ENCODE results near the gene FYN. TPM values are rescaled to one million over a fixed set of nuclear protein-coding genes. Genes with fewer than 3 reads are reported as not detected.

Gene FYN
- total RNA-seq, 2 donors from 2014 or later = 55.5 to 72.5 TPM

DNA sequence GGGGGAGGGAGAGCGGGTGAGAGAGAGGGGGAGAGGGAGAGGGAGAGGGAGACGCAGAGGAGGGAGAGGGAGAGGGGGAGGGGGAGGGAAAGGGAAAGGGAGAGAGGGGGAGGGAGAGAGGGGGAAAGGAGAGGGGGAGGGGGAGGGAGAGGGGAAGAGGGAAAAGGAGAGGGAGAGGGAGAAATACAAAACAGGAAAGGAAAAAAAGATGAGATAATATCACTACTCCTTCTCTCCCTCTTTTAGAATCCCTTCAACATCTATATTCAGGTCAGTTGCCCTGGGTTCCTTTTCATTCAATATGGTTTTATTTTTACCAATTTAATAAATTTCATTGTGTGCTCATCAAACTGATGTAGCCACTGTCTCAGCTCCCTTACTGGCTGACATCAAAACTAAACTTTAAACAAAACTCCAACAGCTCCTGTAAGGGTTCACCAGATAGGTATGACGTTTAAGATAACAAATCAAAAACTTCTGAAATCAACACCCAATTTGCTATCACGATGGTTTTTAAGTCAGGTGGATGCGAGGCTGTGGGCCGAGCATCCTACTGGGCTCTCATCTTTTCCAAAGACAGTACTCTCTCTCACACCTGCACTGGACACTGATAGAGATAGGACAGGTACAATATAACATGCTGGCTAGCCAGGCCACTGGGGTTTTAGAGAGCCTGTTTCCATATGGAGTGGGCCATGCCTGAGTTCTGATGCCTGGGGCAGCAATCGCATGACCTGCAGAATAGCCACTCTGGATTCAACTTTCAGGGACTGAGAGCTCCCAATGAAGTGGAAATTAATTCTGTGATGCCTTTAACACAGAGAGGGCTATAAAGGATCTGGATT lies 99.5 kb downstream of the FYN start:
- no peaks in the 10 kb centered on the region for H3K9me3 ChIP-seq
- ATAC-seq (ENCODE audit: insufficient number of reproducible peaks, low FRiP score, low read depth) = no peak
- H3K36me3 ChIP-seq = no peaks in the 10 kb centered on the region
- no peak overlapping the region for H3K4me3 ChIP-seq
- no peaks in the 10 kb centered on the region for H3K27me3 ChIP-seq (replicated peaks; ENCODE audit: insufficient read depth)
- no peaks in the 10 kb centered on the region for H3K4me1 ChIP-seq (ENCODE audit: control insufficient read depth in 1 of 2, low read depth in 2 of 2)
- no peak for DNase-seq (ENCODE audit: low spot score)
- no peak overlapping the region for H3K27ac ChIP-seq
- TF ChIP-seq, protein P1, sequence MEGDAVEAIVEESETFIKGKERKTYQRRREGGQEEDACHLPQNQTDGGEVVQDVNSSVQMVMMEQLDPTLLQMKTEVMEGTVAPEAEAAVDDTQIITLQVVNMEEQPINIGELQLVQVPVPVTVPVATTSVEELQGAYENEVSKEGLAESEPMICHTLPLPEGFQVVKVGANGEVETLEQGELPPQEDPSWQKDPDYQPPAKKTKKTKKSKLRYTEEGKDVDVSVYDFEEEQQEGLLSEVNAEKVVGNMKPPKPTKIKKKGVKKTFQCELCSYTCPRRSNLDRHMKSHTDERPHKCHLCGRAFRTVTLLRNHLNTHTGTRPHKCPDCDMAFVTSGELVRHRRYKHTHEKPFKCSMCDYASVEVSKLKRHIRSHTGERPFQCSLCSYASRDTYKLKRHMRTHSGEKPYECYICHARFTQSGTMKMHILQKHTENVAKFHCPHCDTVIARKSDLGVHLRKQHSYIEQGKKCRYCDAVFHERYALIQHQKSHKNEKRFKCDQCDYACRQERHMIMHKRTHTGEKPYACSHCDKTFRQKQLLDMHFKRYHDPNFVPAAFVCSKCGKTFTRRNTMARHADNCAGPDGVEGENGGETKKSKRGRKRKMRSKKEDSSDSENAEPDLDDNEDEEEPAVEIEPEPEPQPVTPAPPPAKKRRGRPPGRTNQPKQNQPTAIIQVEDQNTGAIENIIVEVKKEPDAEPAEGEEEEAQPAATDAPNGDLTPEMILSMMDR (IDR thresholded peaks at IDR 0.05) = no peak

DNA sequence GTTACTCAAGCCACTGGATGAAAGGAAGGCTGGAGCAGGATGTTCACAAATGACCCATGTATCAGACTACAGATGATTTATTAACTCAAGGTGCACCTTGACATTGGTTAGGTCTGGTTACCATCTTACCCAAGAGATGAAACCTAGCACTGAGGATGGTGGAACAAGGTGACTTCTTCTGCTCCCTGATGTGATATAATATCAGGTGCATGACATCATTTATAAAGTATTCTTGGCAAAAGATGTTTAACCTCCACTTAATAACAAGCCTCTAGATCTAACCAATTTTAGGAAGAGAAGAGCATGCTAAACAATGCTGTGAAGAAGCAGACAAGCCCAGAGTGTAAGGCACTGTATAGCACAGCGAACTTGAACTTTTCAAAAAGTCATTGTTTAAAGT lies 100.9 kb downstream of the FYN start:
- ATAC-seq (ENCODE audit: insufficient number of reproducible peaks, low FRiP score, low read depth) = no peak
- H3K27ac ChIP-seq = no peak overlapping the region
- no peaks in the 10 kb centered on the region for H3K27me3 ChIP-seq (replicated peaks; ENCODE audit: insufficient read depth)
- DNase-seq (ENCODE audit: low spot score) = no peak
- TF ChIP-seq, protein P1 (IDR thresholded peaks at IDR 0.05) = no peak
- H3K4me1 ChIP-seq (ENCODE audit: control insufficient read depth in 1 of 2, low read depth in 2 of 2) = no peaks in the 10 kb centered on the region
- no peaks in the 10 kb centered on the region for H3K9me3 ChIP-seq
- no peaks in the 10 kb centered on the region for H3K36me3 ChIP-seq
- no peak overlapping the region for H3K4me3 ChIP-seq

GRCh38 chr6:111771629-111772028 lies 101.6 kb downstream of the FYN start:
- TF ChIP-seq, protein P1 (IDR thresholded peaks at IDR 0.05) = no peak
- no peaks in the 10 kb centered on the region for H3K27me3 ChIP-seq (replicated peaks; ENCODE audit: insufficient read depth)
- DNase-seq (ENCODE audit: low spot score) (no peak), ATAC-seq (ENCODE audit: insufficient number of reproducible peaks, low FRiP score, low read depth) (no peak)
- no peaks in the 10 kb centered on the region for H3K36me3 ChIP-seq
- no peak overlapping the region for H3K4me3 ChIP-seq
- no peak overlapping the region for H3K27ac ChIP-seq
- no peaks in the 10 kb centered on the region for H3K9me3 ChIP-seq
- H3K4me1 ChIP-seq (ENCODE audit: control insufficient read depth in 1 of 2, low read depth in 2 of 2) = no peaks in the 10 kb centered on the region

DNA sequence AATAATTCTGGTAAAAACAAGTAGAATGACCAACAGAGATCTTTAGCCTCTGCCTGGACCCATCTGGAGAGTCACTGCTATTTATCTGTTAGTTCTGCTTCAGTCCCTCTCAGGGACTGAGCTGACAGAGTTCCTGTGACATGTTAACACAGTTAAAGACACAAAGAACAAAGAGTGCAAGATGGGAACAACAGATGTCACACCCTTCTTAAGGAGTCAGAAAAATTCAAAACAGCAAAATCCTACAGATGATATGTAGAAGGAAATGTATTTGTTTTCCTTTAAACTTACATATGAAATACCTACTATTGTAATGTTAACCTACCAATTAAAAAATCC lies 102.2 kb downstream of the FYN start:
- Histone ChIP-seq H3K4me1 (ENCODE audit: control insufficient read depth in 1 of 2, low read depth in 2 of 2) (no peaks in the 10 kb centered on the region), H3K27ac (no peak overlapping the region), H3K36me3 (no peaks in the 10 kb centered on the region), H3K9me3 (no peaks in the 10 kb centered on the region), H3K27me3 (replicated peaks; ENCODE audit: insufficient read depth) (no peaks in the 10 kb centered on the region), H3K4me3 (no peak overlapping the region)
- DNase-seq (ENCODE audit: low spot score) = no peak
- ATAC-seq (ENCODE audit: insufficient number of reproducible peaks, low FRiP score, low read depth) = no peak
- TF ChIP-seq, protein P1 (IDR thresholded peaks at IDR 0.05) = no peak

DNA sequence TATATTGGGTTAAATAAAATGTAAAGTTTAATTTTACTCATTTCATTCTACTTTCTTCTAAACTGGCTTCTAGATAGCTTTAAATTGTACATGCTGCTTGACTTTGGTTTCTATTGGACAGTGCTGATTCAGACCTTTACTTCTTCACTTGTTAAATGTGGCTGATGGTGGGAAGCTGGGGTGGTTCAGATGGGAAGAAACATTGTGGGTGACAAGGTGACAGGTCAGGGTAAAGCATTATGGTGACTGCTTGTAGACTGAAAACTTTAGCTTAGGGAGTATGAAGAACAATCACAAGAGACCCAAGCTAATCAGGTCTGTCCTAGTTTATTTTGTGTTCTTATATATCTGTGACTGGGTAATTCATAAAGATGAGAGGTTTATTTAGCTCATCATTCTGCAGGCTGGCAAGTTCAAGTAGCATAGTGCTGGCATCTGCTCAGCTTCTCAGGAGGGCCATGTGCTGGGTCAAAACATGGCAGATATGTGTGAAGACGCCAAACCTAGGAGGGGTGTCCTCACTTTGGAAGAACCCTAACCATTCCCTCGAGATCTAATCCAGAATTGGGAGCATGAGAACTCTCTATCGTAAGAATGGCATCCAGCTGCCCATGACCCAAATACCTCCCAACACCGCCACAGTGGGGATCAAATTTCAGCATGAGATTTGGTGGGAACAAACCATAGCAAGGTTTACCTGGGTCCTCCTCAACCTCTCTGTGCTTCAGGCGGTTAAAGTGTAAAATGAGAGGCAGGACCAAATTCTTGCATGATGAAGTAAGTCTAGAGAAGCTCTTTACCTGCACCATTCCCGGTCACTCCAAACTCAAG lies 102.8 kb downstream of the FYN start:
- ATAC-seq (ENCODE audit: insufficient number of reproducible peaks, low FRiP score, low read depth) (no peak), DNase-seq (ENCODE audit: low spot score) (no peak)
- Histone ChIP-seq H3K27me3 (replicated peaks; ENCODE audit: insufficient read depth) (no peaks in the 10 kb centered on the region), H3K4me3 (no peak overlapping the region), H3K27ac (no peak overlapping the region), H3K4me1 (ENCODE audit: control insufficient read depth in 1 of 2, low read depth in 2 of 2) (no peaks in the 10 kb centered on the region), H3K9me3 (no peaks in the 10 kb centered on the region), H3K36me3 (no peaks in the 10 kb centered on the region)
- TF ChIP-seq, protein P1 (IDR thresholded peaks at IDR 0.05) = no peak

Measured in thoracic aorta (tissue), 2 donors.